K562 (cell line): ENCODE data around the gene PDE6D. TPM values are rescaled to one million over a fixed set of nuclear protein-coding genes. Genes with fewer than 3 reads are reported as not detected.
A peak's percentile ranks its signal among the peaks of the same experiment; 100 is the strongest.

Experiments
- ATF1 ChIP-seq, 2 experiments: fragments of 450-650 bp in 1 of 2; IDR thresholded peaks; 2 replicates each; pipeline ENCODE4 v1.6.1; 2016; ENCODE audit warnings: missing compliant biosample characterization in 1 of 2, missing genetic modification characterization in 1 of 2
- C11orf30 ChIP-seq: fragments of 450-650 bp; IDR thresholded peaks from 2 replicates; pipeline ENCODE4 v1.6.1; 2016; ENCODE audit warnings: low read depth, mild to moderate bottlenecking
- HNRNPLL ChIP-seq: fragments of 200-400 bp; formaldehyde crosslinking; IDR thresholded peaks from 2 replicates; pipeline ENCODE4 v1.6.1; 2017; ENCODE audit warnings: low read length, low read depth, mild to moderate bottlenecking; ENCODE audit not compliant: poor library complexity, severe bottlenecking
- JUND ChIP-seq, 2 experiments: IDR thresholded peaks; 2 replicates in 1 of 2; 3 replicates in 1 of 2; pipeline ENCODE4 v1.6.1; 2011; ENCODE audit warnings: borderline replicate concordance in 2 of 2, low read depth in 2 of 2, low read length in 2 of 2, improper control_type of control experiment in 1 of 2, missing biosample characterization in 1 of 2, missing genetic modification characterization in 1 of 2, missing genetic modification reagents in 1 of 2
- KAT7 ChIP-seq: sonication (generic); formaldehyde crosslinking; IDR thresholded peaks from 2 replicates; pipeline ENCODE4 v1.8.0; 2022; ENCODE audit warnings: missing genetic modification reagents, mild to moderate bottlenecking, borderline replicate concordance
- NEUROD1 ChIP-seq: fragments of 150-350 bp; IDR thresholded peaks from 2 replicates; pipeline ENCODE4 v1.6.1; 2014; ENCODE audit warnings: borderline replicate concordance, low read length, low read depth; ENCODE audit not compliant: partially characterized antibody
- SOX6 ChIP-seq: fragments of 450-650 bp; IDR thresholded peaks from 2 replicates; pipeline ENCODE4 v1.6.1; 2014; ENCODE audit warnings: mild to moderate bottlenecking
- TBP ChIP-seq: optimal IDR thresholded peaks from 2 replicates; pipeline ENCODE3; 2011; ENCODE audit warnings: low read depth, low read length, improper control_type of control experiment
- U2AF1 ChIP-seq: fragments of 200-400 bp; formaldehyde crosslinking; optimal IDR thresholded peaks from 2 replicates; pipeline ENCODE3; 2017; ENCODE audit warnings: mild to moderate bottlenecking, low read depth, low read length, moderate library complexity
- ZNF431 ChIP-seq: sonication (generic); formaldehyde crosslinking; IDR thresholded peaks from 2 replicates; pipeline ENCODE4 v1.8.0; 2022; ENCODE audit warnings: mild to moderate bottlenecking, missing genetic modification reagents
- ZNF644 ChIP-seq: fragments of 200-800 bp; sonication (Bioruptor generic); IDR thresholded peaks from 2 replicates; pipeline ENCODE4 v1.6.1; 2016; ENCODE audit warnings: low read depth, missing genetic modification characterization, missing compliant biosample characterization
- polyA plus RNA-seq, 8 experiments: library from polyadenylated mRNA; depleted of rRNA in 4 of 8; stranded (reverse) in 5 of 8; unstranded in 3 of 8; fragments of >200 nt; fragmentation: Nextera tagmentation in 2 of 8; fragmentation: Illumina TruSeq in 1 of 8; extraction: Ambion mirVana in 2 of 8; extraction: Trizol in 1 of 8; gene quantifications; 2 replicates each; pipeline versions ENCODE4 v1.2.1 to v1.2.3, GENCODE V29; 2011 to 2014; ENCODE audit warnings: inconsistent platforms in 1 of 8, missing spikeins in 1 of 8
- total RNA-seq, 7 experiments: library from RNA; depleted of rRNA in 6 of 7; stranded (reverse); fragments of >200 nt in 6 of 7; fragmentation: Illumina TruSeq in 2 of 7; extraction: Trizol in 2 of 7; gene quantifications; 2 replicates each; pipeline versions ENCODE4 v1.2.1 to v1.2.3, GENCODE V29; 2011 to 2021; ENCODE audit warnings: low replicate concordance in 1 of 7
- TF ChIP-seq, protein P1 (sequence below): fragments of 450-650 bp; formaldehyde crosslinking; IDR thresholded peaks from 2 replicates; pipeline ENCODE4 v1.4.0; 2022; ENCODE audit warnings: missing genetic modification characterization
- TF ChIP-seq, protein P2 (sequence below): fragments of 250-450 bp; sonication (Bioruptor Pico); IDR thresholded peaks from 2 replicates; pipeline ENCODE4 v1.4.0; 2020; ENCODE audit warnings: mild to moderate bottlenecking
- TF ChIP-seq, protein P3 (sequence below), 2 experiments: fragments of 450-650 bp; conservative IDR thresholded peaks; 2 replicates each; pipeline ENCODE4 v1.6.1; 2017; ENCODE audit warnings: mild to moderate bottlenecking in 2 of 2, moderate library complexity in 2 of 2
- TF ChIP-seq, protein P4 (sequence below): sonication (generic); formaldehyde crosslinking; IDR thresholded peaks from 2 replicates; pipeline ENCODE4 v1.8.0; 2022; ENCODE audit warnings: mild to moderate bottlenecking, missing genetic modification reagents, borderline replicate concordance
- TF ChIP-seq, protein P5 (sequence below): conservative IDR thresholded peaks from 2 replicates; pipeline ENCODE4 v1.6.1; 2011; ENCODE audit warnings: low read depth, mild to moderate bottlenecking, low read length; ENCODE audit not compliant: control insufficient read depth

Gene PDE6D
- total and polyA plus RNA-seq, 9 of the 15 experiments (the other 6 are each of a cell fraction or from before 2014, with no cell fraction given), result 0.65 to 11.6 (median 7.0) TPM

DNA sequence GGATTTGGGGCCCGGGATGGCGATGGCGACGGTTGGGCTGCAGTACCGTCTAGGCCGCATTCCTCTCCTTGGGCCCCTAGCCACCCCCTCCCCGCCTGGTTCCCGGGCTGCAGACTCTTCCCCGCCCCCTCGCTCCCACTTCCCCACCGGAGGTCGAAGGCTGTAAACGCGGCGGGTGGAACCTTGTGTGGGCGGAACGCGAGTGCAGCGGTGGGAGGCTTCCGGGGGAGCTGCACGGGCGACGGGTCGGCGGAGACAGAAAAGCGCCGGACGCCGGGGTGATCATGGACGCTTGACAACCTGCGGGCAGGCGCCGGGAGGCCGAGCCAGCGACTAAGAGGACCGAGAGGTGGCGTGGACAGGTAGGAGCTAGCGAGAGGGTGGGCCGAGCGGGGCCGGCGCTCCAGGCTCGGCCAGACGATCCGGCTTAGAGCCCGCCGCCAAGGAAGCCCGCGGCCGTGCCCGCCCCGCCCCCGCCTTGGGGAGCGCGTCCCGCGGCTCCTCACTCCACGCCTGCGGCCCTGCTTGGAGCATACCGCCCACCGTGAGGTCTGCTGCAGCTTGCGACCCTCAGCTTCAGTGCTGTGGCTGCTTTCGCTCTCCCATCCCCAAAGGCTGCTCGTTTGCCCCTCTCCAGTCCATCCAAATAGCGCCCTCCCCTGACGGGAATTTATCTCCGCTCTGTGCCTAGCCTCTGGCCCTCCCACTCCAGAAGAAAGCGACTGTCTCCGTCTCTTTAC, 5.3 kb upstream of the PDE6D start, which contains the start of gene COPS7B (continued):
- no peak for TF ChIP-seq HNRNPLL
- TF ChIP-seq, protein P1, sequence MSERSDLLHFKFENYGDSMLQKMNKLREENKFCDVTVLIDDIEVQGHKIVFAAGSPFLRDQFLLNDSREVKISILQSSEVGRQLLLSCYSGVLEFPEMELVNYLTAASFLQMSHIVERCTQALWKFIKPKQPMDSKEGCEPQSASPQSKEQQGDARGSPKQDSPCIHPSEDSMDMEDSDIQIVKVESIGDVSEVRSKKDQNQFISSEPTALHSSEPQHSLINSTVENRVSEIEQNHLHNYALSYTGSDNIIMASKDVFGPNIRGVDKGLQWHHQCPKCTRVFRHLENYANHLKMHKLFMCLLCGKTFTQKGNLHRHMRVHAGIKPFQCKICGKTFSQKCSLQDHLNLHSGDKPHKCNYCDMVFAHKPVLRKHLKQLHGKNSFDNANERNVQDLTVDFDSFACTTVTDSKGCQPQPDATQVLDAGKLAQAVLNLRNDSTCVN (CRISPR knock-in tag), result 0 out of 2 replicates have a peak, but pooled peaks have one; percentile 23
- TF ChIP-seq SOX6, result peak; percentile 10; the same call in 1 of the 2 replicates
- TF ChIP-seq KAT7 (CRISPR knock-in tag), result peak; percentile 34; the same call in 1 of the 2 replicates
- TF ChIP-seq JUND (IDR thresholded peaks at IDR 0.05; ENCODE audit: borderline replicate concordance, low read depth, low read length), result peak; percentile 59
- no peak for TF ChIP-seq JUND (tag; IDR thresholded peaks at IDR 0.05; ENCODE audit: borderline replicate concordance, low read depth, low read length)
- TF ChIP-seq, protein P2, sequence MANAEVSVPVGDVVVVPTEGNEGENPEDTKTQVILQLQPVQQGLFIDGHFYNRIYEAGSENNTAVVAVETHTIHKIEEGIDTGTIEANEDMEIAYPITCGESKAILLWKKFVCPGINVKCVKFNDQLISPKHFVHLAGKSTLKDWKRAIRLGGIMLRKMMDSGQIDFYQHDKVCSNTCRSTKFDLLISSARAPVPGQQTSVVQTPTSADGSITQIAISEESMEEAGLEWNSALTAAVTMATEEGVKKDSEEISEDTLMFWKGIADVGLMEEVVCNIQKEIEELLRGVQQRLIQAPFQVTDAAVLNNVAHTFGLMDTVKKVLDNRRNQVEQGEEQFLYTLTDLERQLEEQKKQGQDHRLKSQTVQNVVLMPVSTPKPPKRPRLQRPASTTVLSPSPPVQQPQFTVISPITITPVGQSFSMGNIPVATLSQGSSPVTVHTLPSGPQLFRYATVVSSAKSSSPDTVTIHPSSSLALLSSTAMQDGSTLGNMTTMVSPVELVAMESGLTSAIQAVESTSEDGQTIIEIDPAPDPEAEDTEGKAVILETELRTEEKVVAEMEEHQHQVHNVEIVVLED (CRISPR knock-in tag), result peak; percentile 56; the same call in 1 of the 2 replicates
- TF ChIP-seq, protein P3, sequence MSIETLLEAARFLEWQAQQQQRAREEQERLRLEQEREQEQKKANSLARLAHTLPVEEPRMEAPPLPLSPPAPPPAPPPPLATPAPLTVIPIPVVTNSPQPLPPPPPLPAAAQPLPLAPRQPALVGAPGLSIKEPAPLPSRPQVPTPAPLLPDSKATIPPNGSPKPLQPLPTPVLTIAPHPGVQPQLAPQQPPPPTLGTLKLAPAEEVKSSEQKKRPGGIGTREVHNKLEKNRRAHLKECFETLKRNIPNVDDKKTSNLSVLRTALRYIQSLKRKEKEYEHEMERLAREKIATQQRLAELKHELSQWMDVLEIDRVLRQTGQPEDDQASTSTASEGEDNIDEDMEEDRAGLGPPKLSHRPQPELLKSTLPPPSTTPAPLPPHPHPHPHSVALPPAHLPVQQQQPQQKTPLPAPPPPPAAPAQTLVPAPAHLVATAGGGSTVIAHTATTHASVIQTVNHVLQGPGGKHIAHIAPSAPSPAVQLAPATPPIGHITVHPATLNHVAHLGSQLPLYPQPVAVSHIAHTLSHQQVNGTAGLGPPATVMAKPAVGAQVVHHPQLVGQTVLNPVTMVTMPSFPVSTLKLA (conservative IDR thresholded peaks at IDR 0.05), result peak; percentile 66 to 86
- TF ChIP-seq ZNF644 (tag), result no peak
- TF ChIP-seq NEUROD1, result peak; percentile 87
- 0 out of 2 replicates have a peak, but pooled peaks have one; percentile 44 for TF ChIP-seq ZNF431
- TF ChIP-seq C11orf30, result peak; percentile 100
- peak; percentile 88 for TF ChIP-seq U2AF1
- TF ChIP-seq TBP, result peak; percentile 81
- TF ChIP-seq, protein P4, sequence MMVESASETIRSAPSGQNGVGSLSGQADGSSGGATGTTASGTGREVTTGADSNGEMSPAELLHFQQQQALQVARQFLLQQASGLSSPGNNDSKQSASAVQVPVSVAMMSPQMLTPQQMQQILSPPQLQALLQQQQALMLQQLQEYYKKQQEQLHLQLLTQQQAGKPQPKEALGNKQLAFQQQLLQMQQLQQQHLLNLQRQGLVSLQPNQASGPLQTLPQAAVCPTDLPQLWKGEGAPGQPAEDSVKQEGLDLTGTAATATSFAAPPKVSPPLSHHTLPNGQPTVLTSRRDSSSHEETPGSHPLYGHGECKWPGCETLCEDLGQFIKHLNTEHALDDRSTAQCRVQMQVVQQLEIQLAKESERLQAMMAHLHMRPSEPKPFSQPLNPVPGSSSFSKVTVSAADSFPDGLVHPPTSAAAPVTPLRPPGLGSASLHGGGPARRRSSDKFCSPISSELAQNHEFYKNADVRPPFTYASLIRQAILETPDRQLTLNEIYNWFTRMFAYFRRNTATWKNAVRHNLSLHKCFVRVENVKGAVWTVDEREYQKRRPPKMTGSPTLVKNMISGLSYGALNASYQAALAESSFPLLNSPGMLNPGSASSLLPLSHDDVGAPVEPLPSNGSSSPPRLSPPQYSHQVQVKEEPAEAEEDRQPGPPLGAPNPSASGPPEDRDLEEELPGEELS (CRISPR knock-in tag), result no peak
- TF ChIP-seq ATF1 (CRISPR knock-in tag; IDR thresholded peaks at IDR 0.05), result 0 out of 2 replicates have a peak, but pooled peaks have one; percentile 50
- TF ChIP-seq ATF1 (tag; IDR thresholded peaks at IDR 0.05), result peak; percentile 64
- TF ChIP-seq, protein P5, sequence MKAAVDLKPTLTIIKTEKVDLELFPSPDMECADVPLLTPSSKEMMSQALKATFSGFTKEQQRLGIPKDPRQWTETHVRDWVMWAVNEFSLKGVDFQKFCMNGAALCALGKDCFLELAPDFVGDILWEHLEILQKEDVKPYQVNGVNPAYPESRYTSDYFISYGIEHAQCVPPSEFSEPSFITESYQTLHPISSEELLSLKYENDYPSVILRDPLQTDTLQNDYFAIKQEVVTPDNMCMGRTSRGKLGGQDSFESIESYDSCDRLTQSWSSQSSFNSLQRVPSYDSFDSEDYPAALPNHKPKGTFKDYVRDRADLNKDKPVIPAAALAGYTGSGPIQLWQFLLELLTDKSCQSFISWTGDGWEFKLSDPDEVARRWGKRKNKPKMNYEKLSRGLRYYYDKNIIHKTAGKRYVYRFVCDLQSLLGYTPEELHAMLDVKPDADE, result peak; percentile 84
